Endothelial cell (in vitro differentiated cells): ENCODE data around the gene CCL15. TPM values are rescaled to one million over a fixed set of nuclear protein-coding genes. Genes with fewer than 3 reads are reported as not detected.

Source experiments
- DNase-seq: peaks from one replicate; pipeline ENCODE4 v3.0.0; 2021; ENCODE audit warnings: low spot score
- H3K27ac Mint-ChIP-seq: one replicate; pipeline ENCODE4 v1.8.0; 2021; ENCODE audit warnings: mixed read lengths, inconsistent platforms; ENCODE audit not compliant: unreplicated experiment
- H3K27me3 Mint-ChIP-seq: one replicate; pipeline ENCODE4 v1.8.0; 2021; ENCODE audit warnings: mild to moderate bottlenecking, moderate library complexity, mixed read lengths, inconsistent platforms; ENCODE audit not compliant: unreplicated experiment
- H3K36me3 Mint-ChIP-seq: one replicate; pipeline ENCODE4 v1.8.0; 2021; ENCODE audit warnings: mild to moderate bottlenecking, low read depth, mixed read lengths, inconsistent platforms; ENCODE audit not compliant: unreplicated experiment
- H3K4me1 Mint-ChIP-seq: one replicate; pipeline ENCODE4 v1.8.0; 2021; ENCODE audit warnings: mild to moderate bottlenecking, mixed read lengths, inconsistent platforms; ENCODE audit not compliant: unreplicated experiment
- H3K4me3 Mint-ChIP-seq: one replicate; pipeline ENCODE4 v1.8.0; 2021; ENCODE audit warnings: mild to moderate bottlenecking, mixed read lengths, inconsistent platforms; ENCODE audit not compliant: unreplicated experiment
- H3K9me3 Mint-ChIP-seq: one replicate; pipeline ENCODE4 v1.8.0; 2021; ENCODE audit warnings: mixed read lengths, inconsistent platforms; ENCODE audit not compliant: unreplicated experiment
- CTCF ChIP-seq: fragments of 200-600 bp; sonication (generic); IDR thresholded peaks from one replicate; pipeline ENCODE4 v1.5.0; 2021; ENCODE audit warnings: antibody characterized with exemption; ENCODE audit not compliant: unreplicated experiment
- total RNA-seq: library from RNA; stranded (reverse); fragmentation: NEBNext Ultra II Directional; extraction: Animal tissue kit (Norgen Biotek cat#: 25700); gene quantifications from one replicate; pipeline ENCODE4 v1.2.1, GENCODE V29; 2021; ENCODE audit not compliant: unreplicated experiment

CCL15 gene
- total RNA-seq, 1 donor from 2014 or later = not detected

- peaks cover 4% of the 10 kb centered on the region for H3K27me3 Mint-ChIP-seq
- no peaks in the 10 kb centered on the region for H3K9me3 Mint-ChIP-seq
- H3K4me1 Mint-ChIP-seq = peaks cover 25% of the 10 kb centered on the region
These were observed 17.2 kb downstream of the CCL15 start for GRCh38 chr17:35984140-35984539.

GRCh38 chr17:35982409-35983191 is 18.8 kb downstream of the CCL15 start:
- H3K4me3 Mint-ChIP-seq = no peak overlapping the region
- no peak for DNase-seq
- no peak for TF ChIP-seq CTCF
- peaks cover 6% of the 10 kb centered on the region for H3K27me3 Mint-ChIP-seq
- H3K27ac Mint-ChIP-seq = no peak overlapping the region
- peaks cover 16% of the 10 kb centered on the region for H3K4me1 Mint-ChIP-seq
- H3K36me3 Mint-ChIP-seq = no peaks in the 10 kb centered on the region
- H3K9me3 Mint-ChIP-seq = no peaks in the 10 kb centered on the region

More at GRCh38 chr17:35984140-35984539, 17.2 kb downstream of the CCL15 start:
- no peak for TF ChIP-seq CTCF
- DNase-seq = no peak
- Mint-ChIP-seq H3K4me3 (no peak overlapping the region), H3K27ac (no peak overlapping the region), H3K36me3 (no peaks in the 10 kb centered on the region)

- Mint-ChIP-seq H3K27ac (no peak overlapping the region), H3K27me3 (peaks cover 6% of the 10 kb centered on the region), H3K9me3 (no peaks in the 10 kb centered on the region), H3K4me3 (no peak overlapping the region), H3K36me3 (no peaks in the 10 kb centered on the region), H3K4me1 (peaks cover 14% of the 10 kb centered on the region)
- TF ChIP-seq CTCF = no peak
- peak; percentile 25 for DNase-seq
These were observed 19.4 kb downstream of the CCL15 start for GRCh38 chr17:35981908-35982330.

GRCh38 chr17:35981246-35981645 is 20.1 kb downstream of the CCL15 start, which contains the start of gene CCL16:
Gene CCL16 (minus strand): TSS chr17:35981497. CDS start chr17:35981420, 77 bp downstream.
- Mint-ChIP-seq H3K9me3 (no peaks in the 10 kb centered on the region), H3K27me3 (peaks cover 6% of the 10 kb centered on the region), H3K4me3 (no peak within 1 kb of the TSS), H3K27ac (no peak within 1 kb of the TSS), H3K4me1 (peaks cover 8% of the 10 kb centered on the region), H3K36me3 (no peaks in the 10 kb centered on the region)
- DNase-seq = no peak
- TF ChIP-seq CTCF = no peak

GRCh38 chr17:35978346-35978745 is 23.0 kb downstream of the CCL15 start:
- Mint-ChIP-seq H3K27me3 (peaks cover 6% of the 10 kb centered on the region), H3K27ac (no peak overlapping the region), H3K9me3 (no peaks in the 10 kb centered on the region), H3K4me3 (no peak overlapping the region), H3K36me3 (no peaks in the 10 kb centered on the region), H3K4me1 (peaks cover 7% of the 10 kb centered on the region)
- no peak for DNase-seq
- TF ChIP-seq CTCF = no peak
